CD4-positive, alpha-beta T cell (primary cell): ENCODE data around the gene XBP1. TPM values are rescaled to one million over a fixed set of nuclear protein-coding genes. Genes with fewer than 3 reads are reported as not detected.

Source experiments
- ATAC-seq: fragments of 200-7000 bp; cut with Tn5 transposase; one replicate; pipeline ENCODE4 v1.10.0; 2022; ENCODE audit warnings: mild to moderate bottlenecking; ENCODE audit not compliant: poor library complexity
- CTCF ChIA-PET: fragments of 350-600 bp; sonication (Branson Sonifier 250); formaldehyde crosslinking; loops from one replicate; lab custom pipeline; 2021; ENCODE audit warnings: antibody characterized with exemption, inconsistent platforms; lab: Charles Lee
- POLR2A ChIA-PET: fragments of 350-600 bp; sonication (Branson Sonifier 250); formaldehyde crosslinking; loops from one replicate; lab custom pipeline; 2021; ENCODE audit warnings: antibody characterized with exemption, inconsistent platforms; lab: Charles Lee
- DNase-seq, 14 experiments: peaks; one replicate each; pipeline ENCODE4 v3.0.0-alpha.2; 2013 to 2020; ENCODE audit warnings: mixed read lengths in 2 of 14
- H3K27ac ChIP-seq, 2 donors: one replicate each; pipeline versions ENCODE4 v1.5.1 to v1.7.0; 2013; ENCODE audit warnings: low read length in 2 of 2, low read depth in 1 of 2, mild to moderate bottlenecking in 1 of 2
- H3K27me3 ChIP-seq, 2 experiments: 1 replicate in 1 of 2; 2 replicates in 1 of 2; pipeline versions ENCODE4 v1.6.1 to v1.7.0; 2013; ENCODE audit warnings: low read length in 2 of 2, control low read depth in 1 of 2, mild to moderate bottlenecking in 1 of 2, moderate library complexity in 1 of 2; ENCODE audit not compliant: insufficient read depth in 2 of 2, control insufficient read depth in 1 of 2
- H3K36me3 ChIP-seq: one replicate; pipeline ENCODE4 v1.6.1; 2013; ENCODE audit warnings: low read length, control low read depth; ENCODE audit not compliant: insufficient read depth
- H3K4me1 ChIP-seq: one replicate; pipeline ENCODE4 v1.6.1; 2013; ENCODE audit warnings: low read length, control low read depth; ENCODE audit not compliant: insufficient read depth
- H3K4me3 ChIP-seq: one replicate; pipeline ENCODE4 v1.5.1; 2013; ENCODE audit warnings: mild to moderate bottlenecking, low read length, moderate library complexity
- H3K9me3 ChIP-seq, 2 experiments: 1 replicate in 1 of 2; 2 replicates in 1 of 2; pipeline versions ENCODE4 v1.6.1 to v1.7.0; 2013; ENCODE audit warnings: low read length in 2 of 2, mild to moderate bottlenecking in 2 of 2, control low read depth in 1 of 2, moderate library complexity in 1 of 2; ENCODE audit not compliant: control insufficient read depth in 1 of 2, insufficient read depth in 1 of 2
- H3K27ac Mint-ChIP-seq: one replicate; pipeline ENCODE4 v1.8.0; 2020; ENCODE audit warnings: mixed read lengths
- H3K27me3 Mint-ChIP-seq: one replicate; pipeline ENCODE4 v1.8.0; 2021; ENCODE audit warnings: mixed read lengths
- H3K36me3 Mint-ChIP-seq: one replicate; pipeline ENCODE4 v1.8.0; 2021; ENCODE audit warnings: low read depth, mixed read lengths
- H3K4me1 Mint-ChIP-seq: one replicate; pipeline ENCODE4 v1.8.0; 2021; ENCODE audit warnings: low read depth, mixed read lengths
- H3K4me3 Mint-ChIP-seq: one replicate; pipeline ENCODE4 v1.8.0; 2020; ENCODE audit warnings: mild to moderate bottlenecking, mixed read lengths
- H3K9me3 Mint-ChIP-seq: one replicate; pipeline ENCODE4 v1.8.0; 2020; ENCODE audit warnings: mixed read lengths
- CTCF ChIP-seq: fragments of 200-600 bp; IDR thresholded peaks from one replicate; pipeline ENCODE4 v1.8.0; 2022; ENCODE audit warnings: antibody characterized with exemption, mild to moderate bottlenecking
- intact Hi-C, 2 experiments: fragments of 100-400 bp; cut with DNase I in 1 of 2; cut with micrococcal nuclease in 1 of 2; formaldehyde crosslinking; loops; one replicate each; pipeline versions ENCODE4 v1.15.1 to v1.9.0; 2023 to 2025; cut with DNase I, micrococcal nuclease
- total RNA-seq, 174 experiments: library from RNA in 2 of 174; stranded (reverse) in 2 of 174; gene quantifications; one replicate each; pipeline ENCODE4 v1.2.3 and lab custom pipeline; 2021 to 2026

The XBP1 gene
- total RNA-seq, 2 experiments from 2014 or later: 180 to 190 TPM

DNA sequence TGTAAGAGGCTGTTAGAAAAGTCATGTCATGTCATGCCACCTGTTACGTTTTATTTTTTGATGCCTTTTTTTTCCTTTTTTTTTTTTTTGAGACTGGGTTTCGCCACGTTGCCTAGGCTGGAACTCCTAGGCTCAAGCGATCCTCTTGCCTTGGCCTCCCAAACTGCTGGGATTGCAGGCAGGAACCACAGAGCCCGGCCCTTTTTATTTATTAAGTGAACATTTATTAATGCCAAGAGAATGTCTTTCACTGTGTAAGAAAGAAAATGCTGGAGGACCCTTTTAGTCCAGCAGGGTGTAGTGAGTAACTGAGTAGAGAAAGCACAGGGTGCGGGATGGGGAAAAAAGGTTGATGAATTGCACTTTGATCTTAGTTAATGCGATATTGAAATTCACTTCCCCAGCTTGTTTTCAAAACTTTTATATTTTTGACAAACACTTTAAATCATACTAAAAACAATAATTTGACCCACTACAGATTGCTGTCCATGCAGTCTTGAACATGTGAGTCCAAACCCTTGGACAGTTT is 2.3 kb upstream of the XBP1 start:
- Mint-ChIP-seq H3K27ac (peak overlapping the region; percentile 96), H3K36me3 (peaks cover 38% of the 10 kb centered on the region), H3K4me1 (peaks cover 45% of the 10 kb centered on the region), H3K9me3 (no peaks in the 10 kb centered on the region), H3K27me3 (no peaks in the 10 kb centered on the region), H3K4me3 (peak overlapping the region; percentile 91)
- Histone ChIP-seq H3K4me3 (peak overlapping the region; percentile 99), H3K4me1 (peaks cover 32% of the 10 kb centered on the region), H3K27me3 (no peaks in the 10 kb centered on the region), H3K36me3 (peaks cover 10% of the 10 kb centered on the region), H3K27ac (no peak overlapping the region), H3K9me3 (no peaks in the 10 kb centered on the region)
- ChIA-PET POLR2A (interaction anchor here (0.9 to 5.6 kb wide), 5 partner anchors 8 to 466 kb away, joined by 3 to 161 read pairs (median 4); no protein-coding TSS in a partner anchor), CTCF (interaction anchor here (0.7 to 4.0 kb wide), 9 partner anchors 8 to 32 kb away, joined by 3 to 20 read pairs (median 3); no protein-coding TSS in a partner anchor)
- ATAC-seq: no peak
- peak in 2 of 14 experiments; percentile 31 to 35 for DNase-seq
- intact Hi-C loops: loop anchor here in 1 of 2 experiments (1.0 to 10.0 kb wide), 3 partner anchors 9 to 82 kb away; partner anchors contain the start of genes CHEK2, HSCB and ZNRF3
- TF ChIP-seq CTCF: no peak

GRCh38 chr22:28801845-28802594 is 1.7 kb upstream of the XBP1 start:
- Histone ChIP-seq H3K27me3 (no peaks in the 10 kb centered on the region), H3K4me3 (peak overlapping the region; percentile 99), H3K36me3 (peaks cover 14% of the 10 kb centered on the region), H3K27ac (peak overlapping the region; percentile 23 to 24), H3K9me3 (no peaks in the 10 kb centered on the region), H3K4me1 (peaks cover 36% of the 10 kb centered on the region)
- intact Hi-C loops: loop anchor here in 1 of 2 experiments (1.0 to 10.0 kb wide), 3 partner anchors 9 to 83 kb away; partner anchors contain the start of genes CHEK2, HSCB and ZNRF3
- DNase-seq (peak in 2 of 14 experiments; percentile 25 to 32), ATAC-seq (no peak)
- Mint-ChIP-seq H3K27ac (peak overlapping the region; percentile 96), H3K36me3 (peaks cover 44% of the 10 kb centered on the region), H3K9me3 (no peaks in the 10 kb centered on the region), H3K4me3 (peak overlapping the region; percentile 91), H3K4me1 (peaks cover 49% of the 10 kb centered on the region), H3K27me3 (no peaks in the 10 kb centered on the region)
- no peak for TF ChIP-seq CTCF
- ChIA-PET CTCF (interaction anchor here (1.0 to 4.0 kb wide), 6 partner anchors 8 to 31 kb away, joined by 3 to 20 read pairs (median 6); no protein-coding TSS in a partner anchor), POLR2A (interaction anchor here (0.6 to 5.6 kb wide), 10 partner anchors 9 to 466 kb away, joined by 3 to 161 read pairs (median 12); partner anchors contain the start of gene ZNRF3)

- intact Hi-C loops: loop anchor here (1.0 to 10.0 kb wide), 6 partner anchors 23 to 968 kb away; partner anchors contain the start of genes ZNRF3 (in 2 of the 2), CHEK2 (in 1 of the 2), HSCB (in 1 of the 2) and UQCR10 (in 1 of the 2)
- TF ChIP-seq CTCF: no peak
- Histone ChIP-seq H3K27ac (peak overlapping the region; percentile 90 to 93), H3K36me3 (peaks cover 37% of the 10 kb centered on the region), H3K4me1 (peaks cover 49% of the 10 kb centered on the region), H3K9me3 (no peaks in the 10 kb centered on the region), H3K27me3 (no peaks in the 10 kb centered on the region), H3K4me3 (peak overlapping the region; percentile 99)
- peaks cover 66% of the 10 kb centered on the region for H3K36me3 Mint-ChIP-seq
- H3K4me3 Mint-ChIP-seq: peak overlapping the region; percentile 97
- H3K9me3 Mint-ChIP-seq: no peaks in the 10 kb centered on the region
- CTCF ChIA-PET: interaction anchor here (0.9 to 3.4 kb wide), 3 partner anchors 22 to 57 kb away, joined by 3 to 18 read pairs (median 4); partner anchors contain the start of gene HSCB
- peak overlapping the region; percentile 96 for H3K27ac Mint-ChIP-seq
- H3K4me1 Mint-ChIP-seq: peaks cover 64% of the 10 kb centered on the region
- no peaks in the 10 kb centered on the region for H3K27me3 Mint-ChIP-seq
- POLR2A ChIA-PET: interaction anchor here (0.6 to 5.6 kb wide), 22 partner anchors 9 to 881 kb away, joined by 3 to 161 read pairs (median 10); partner anchors contain the start of genes CCDC117, CHEK2, EWSR1 and HSCB
- ATAC-seq (peak; percentile 19), DNase-seq (peak in 10 of 14 experiments; percentile 8 to 65 (median 32))
Observed at GRCh38 chr22:28799606-28800307, 612 bp downstream of the XBP1 start.
